Trophoblast cell (in vitro differentiated cells and primary cell): ENCODE data around the gene FCGR3A.
A peak's percentile ranks its signal among the peaks of the same experiment; 100 is the strongest.

Experiments
- DNase-seq, 2 donors: peaks; one replicate each; pipeline ENCODE4 v3.0.0-alpha.2; 2016
- H2AFZ ChIP-seq: 2 replicates; pipeline ENCODE4 v1.6.1; 2013; ENCODE audit warnings: low read length, moderate library complexity, mild to moderate bottlenecking; ENCODE audit not compliant: insufficient read depth, poor library complexity
- H2AK5ac ChIP-seq: 2 replicates; pipeline ENCODE4 v1.6.1; 2013; ENCODE audit warnings: mild to moderate bottlenecking, low read length
- H2BK120ac ChIP-seq: 2 replicates; pipeline ENCODE4 v1.6.1; 2013; ENCODE audit warnings: low read length, mild to moderate bottlenecking, moderate library complexity; ENCODE audit not compliant: insufficient read depth, poor library complexity
- H2BK12ac ChIP-seq: 2 replicates; pipeline ENCODE4 v1.6.1; 2013; ENCODE audit warnings: mild to moderate bottlenecking, low read length, moderate library complexity
- H2BK5ac ChIP-seq: 2 replicates; pipeline ENCODE4 v1.6.1; 2013; ENCODE audit warnings: low read length, low read depth, moderate library complexity, mild to moderate bottlenecking; ENCODE audit not compliant: poor library complexity
- H3K14ac ChIP-seq: 2 replicates; pipeline ENCODE4 v1.6.1; 2013; ENCODE audit warnings: mild to moderate bottlenecking, low read length
- H3K18ac ChIP-seq: 2 replicates; pipeline ENCODE4 v1.6.1; 2013; ENCODE audit warnings: mild to moderate bottlenecking, low read length
- H3K23ac ChIP-seq: 2 replicates; pipeline ENCODE4 v1.6.1; 2013; ENCODE audit warnings: low read length
- H3K27ac ChIP-seq: 2 replicates; pipeline ENCODE4 v1.5.1; 2013; ENCODE audit warnings: low read depth, mild to moderate bottlenecking, inconsistent platforms, low read length, moderate library complexity
- H3K27me3 ChIP-seq: 2 replicates; pipeline ENCODE4 v1.6.1; 2013; ENCODE audit warnings: inconsistent platforms, mild to moderate bottlenecking, low read length, moderate library complexity; ENCODE audit not compliant: insufficient read depth
- H3K36me3 ChIP-seq, 2 experiments: 1 replicate in 1 of 2; 2 replicates in 1 of 2; pipeline ENCODE4 v1.6.1; 2013; ENCODE audit warnings: low read length in 2 of 2, mild to moderate bottlenecking in 2 of 2, moderate library complexity in 1 of 2; ENCODE audit not compliant: insufficient read depth in 2 of 2, control insufficient read depth in 1 of 2
- H3K4ac ChIP-seq: 2 replicates; pipeline ENCODE4 v1.6.1; 2013; ENCODE audit warnings: low read depth, mild to moderate bottlenecking, low read length, moderate library complexity
- H3K4me1 ChIP-seq, 2 experiments: 1 replicate in 1 of 2; 2 replicates in 1 of 2; pipeline ENCODE4 v1.6.1; 2013; ENCODE audit warnings: low read length in 2 of 2, mild to moderate bottlenecking in 2 of 2, moderate library complexity in 1 of 2; ENCODE audit not compliant: insufficient read depth in 2 of 2, control insufficient read depth in 1 of 2
- H3K4me2 ChIP-seq: 2 replicates; pipeline ENCODE4 v1.6.1; 2013; ENCODE audit warnings: inconsistent platforms, mild to moderate bottlenecking, low read length, moderate library complexity
- H3K4me3 ChIP-seq: 2 replicates; pipeline ENCODE4 v1.5.1; 2013; ENCODE audit warnings: mild to moderate bottlenecking, low read depth, low read length, inconsistent platforms
- H3K79me1 ChIP-seq: one replicate; pipeline ENCODE4 v1.6.1; 2013; ENCODE audit warnings: low read length
- H3K79me2 ChIP-seq: 2 replicates; pipeline ENCODE4 v1.6.1; 2013; ENCODE audit warnings: low read length, mild to moderate bottlenecking; ENCODE audit not compliant: control insufficient read depth, insufficient read depth, poor library complexity
- H3K9ac ChIP-seq: 2 replicates; pipeline ENCODE4 v1.6.1; 2013; ENCODE audit warnings: mild to moderate bottlenecking, low read length
- H3K9me3 ChIP-seq: 2 replicates; pipeline ENCODE4 v1.6.1; 2013; ENCODE audit warnings: low read depth, mild to moderate bottlenecking, control low read depth, inconsistent platforms, low read length; ENCODE audit not compliant: insufficient read depth
- H4K12ac ChIP-seq: 2 replicates; pipeline ENCODE4 v1.6.1; 2013; ENCODE audit warnings: low read depth, mild to moderate bottlenecking, low read length, moderate library complexity
- H4K8ac ChIP-seq: 2 replicates; pipeline ENCODE4 v1.6.1; 2013; ENCODE audit warnings: low read depth, mild to moderate bottlenecking, low read length, moderate library complexity
- H4K91ac ChIP-seq: one replicate; pipeline ENCODE4 v1.6.1; 2013; ENCODE audit warnings: low read depth, mild to moderate bottlenecking, low read length, moderate library complexity
- WGBS: extraction: QIAGEN DNeasy Blood & Tissue Kit; methylation state at CpG from one replicate; pipeline ENCODE4 v1.1.7; 2013; ENCODE audit warnings: missing lambda C conversion rate; ENCODE audit not compliant: insufficient read length, insufficient coverage; ENCODE audit errors: extremely low coverage; 5-methylcytosine and 5-hydroxymethylcytosine counted together

FCGR3A gene

DNA sequence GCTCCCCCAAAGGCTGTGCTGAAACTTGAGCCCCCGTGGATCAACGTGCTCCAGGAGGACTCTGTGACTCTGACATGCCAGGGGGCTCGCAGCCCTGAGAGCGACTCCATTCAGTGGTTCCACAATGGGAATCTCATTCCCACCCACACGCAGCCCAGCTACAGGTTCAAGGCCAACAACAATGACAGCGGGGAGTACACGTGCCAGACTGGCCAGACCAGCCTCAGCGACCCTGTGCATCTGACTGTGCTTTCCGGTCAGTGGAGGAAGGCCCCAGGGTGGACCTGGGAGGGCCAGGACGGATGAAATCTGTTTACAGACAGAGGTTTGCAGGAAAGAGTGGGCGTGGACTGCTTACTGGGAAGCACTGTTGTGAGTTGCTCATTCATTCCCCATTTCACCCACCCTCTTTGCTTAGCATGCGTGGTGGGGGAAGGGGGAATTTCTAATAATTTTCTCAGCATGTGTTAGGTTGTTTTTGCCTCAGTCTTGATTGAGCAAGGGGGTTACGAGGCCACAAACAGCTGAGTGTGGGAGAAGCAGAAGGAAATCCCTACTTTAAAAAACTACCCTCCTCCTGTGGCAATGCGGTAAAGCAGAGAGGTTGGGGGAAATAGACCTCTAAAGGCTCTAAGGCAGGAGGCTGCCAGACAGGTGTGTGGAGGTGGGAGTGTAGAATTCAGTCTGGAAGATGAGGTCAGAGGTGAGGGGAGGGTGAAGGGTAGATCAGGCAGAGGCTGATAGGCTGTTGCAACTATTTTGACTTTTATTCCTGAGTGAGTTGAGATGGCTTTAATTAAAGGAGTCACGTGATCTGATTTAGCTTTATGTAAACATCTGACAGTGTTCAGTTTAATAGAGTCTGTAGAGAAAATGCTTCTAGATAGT lies 43.0 kb downstream of the FCGR3A start:
- H3K14ac ChIP-seq = no peak overlapping the region
- no peaks in the 10 kb centered on the region for H3K79me1 ChIP-seq
- no peak overlapping the region for H3K27ac ChIP-seq
- DNase-seq = peak; percentile 13 to 36
- no peak overlapping the region for H3K4ac ChIP-seq
- H3K36me3 ChIP-seq = no peaks in the 10 kb centered on the region
- no peak overlapping the region for H3K4me2 ChIP-seq
- no peak overlapping the region for H3K4me3 ChIP-seq
- no peaks in the 10 kb centered on the region for H3K27me3 ChIP-seq
- H2AK5ac ChIP-seq = no peak overlapping the region
- H3K9ac ChIP-seq = no peak overlapping the region
- H2AFZ ChIP-seq = no peak overlapping the region
- H2BK5ac ChIP-seq = no peak overlapping the region
- H3K18ac ChIP-seq = no peak overlapping the region
- H3K9me3 ChIP-seq = no peaks in the 10 kb centered on the region
- H3K4me1 ChIP-seq = peaks cover 0 to 5% of the 10 kb centered on the region in 2 experiments
- no peak overlapping the region for H3K23ac ChIP-seq
- H3K79me2 ChIP-seq = no peaks in the 10 kb centered on the region
- no peak overlapping the region for H2BK12ac ChIP-seq
- WGBS = no CpG with 5 or more reads among the region's 15 CpGs
- H4K12ac ChIP-seq = no peak overlapping the region
- H4K91ac ChIP-seq = no peak overlapping the region
- no peak overlapping the region for H2BK120ac ChIP-seq
- no peak overlapping the region for H4K8ac ChIP-seq

DNA sequence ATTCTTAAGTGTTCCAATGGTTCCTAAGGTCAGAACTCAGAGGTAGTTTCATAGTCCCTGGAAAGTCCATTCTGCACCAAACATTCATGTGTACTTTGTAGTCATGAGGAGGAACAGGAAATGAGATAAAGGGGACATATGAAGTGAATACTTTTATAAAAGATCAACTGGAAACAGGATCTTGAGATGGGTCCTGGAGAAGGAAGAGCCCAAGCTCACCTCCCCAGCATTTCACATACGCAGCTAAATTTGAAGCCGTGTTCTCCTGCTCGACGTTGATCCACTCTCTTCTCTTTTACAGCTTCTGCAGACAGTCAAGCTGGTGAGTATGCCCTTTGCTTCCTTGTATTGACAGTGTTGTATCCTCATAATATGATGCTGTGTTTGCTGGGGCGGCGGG lies 43.9 kb downstream of the FCGR3A start:
- Histone ChIP-seq H4K12ac (no peak overlapping the region), H4K91ac (no peak overlapping the region), H3K79me2 (no peaks in the 10 kb centered on the region), H3K4me1 (peaks cover 0 to 5% of the 10 kb centered on the region in 2 experiments), H3K4me2 (no peak overlapping the region), H3K36me3 (no peaks in the 10 kb centered on the region), H2AFZ (no peak overlapping the region), H2BK120ac (no peak overlapping the region), H3K79me1 (no peaks in the 10 kb centered on the region), H3K4me3 (no peak overlapping the region), H2BK12ac (no peak overlapping the region), H3K18ac (no peak overlapping the region), H3K14ac (no peak overlapping the region), H3K27me3 (no peaks in the 10 kb centered on the region), H3K9me3 (no peaks in the 10 kb centered on the region), H3K23ac (no peak overlapping the region), H3K27ac (no peak overlapping the region), H3K4ac (no peak overlapping the region), H2BK5ac (no peak overlapping the region), H3K9ac (no peak overlapping the region), H4K8ac (no peak overlapping the region), H2AK5ac (no peak overlapping the region)
- no CpG with 5 or more reads among the region's 6 CpGs for WGBS
- DNase-seq = peak in 1 of 2 donors; percentile 6

DNA sequence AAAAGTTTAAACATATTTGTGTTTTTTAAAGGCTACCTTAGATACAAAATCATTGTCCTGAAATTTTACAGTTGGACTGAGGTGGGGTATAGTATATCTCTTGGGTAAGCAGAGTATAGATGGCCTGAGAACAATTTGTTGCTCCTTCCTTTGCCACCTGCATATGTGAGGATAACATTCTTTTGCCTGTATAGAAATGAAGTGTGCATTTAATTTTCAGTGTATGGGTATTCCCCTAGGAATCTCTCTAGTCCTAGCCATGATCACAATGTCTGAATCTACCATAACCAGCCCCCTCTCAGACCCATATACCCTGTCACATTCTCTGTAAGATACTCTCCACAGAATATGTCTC lies 46.2 kb downstream of the FCGR3A start:
- no peak overlapping the region for H4K91ac ChIP-seq
- H2BK120ac ChIP-seq = no peak overlapping the region
- H3K36me3 ChIP-seq = no peaks in the 10 kb centered on the region
- no peak overlapping the region for H3K4me2 ChIP-seq
- H3K79me2 ChIP-seq = no peaks in the 10 kb centered on the region
- no peaks in the 10 kb centered on the region for H3K79me1 ChIP-seq
- H2AK5ac ChIP-seq = no peak overlapping the region
- no peak overlapping the region for H2AFZ ChIP-seq
- H2BK12ac ChIP-seq = no peak overlapping the region
- no peak overlapping the region for H3K18ac ChIP-seq
- no peak for DNase-seq
- H3K27ac ChIP-seq = no peak overlapping the region
- no peak overlapping the region for H3K14ac ChIP-seq
- H3K4me3 ChIP-seq = no peak overlapping the region
- H3K4ac ChIP-seq = no peak overlapping the region
- H3K4me1 ChIP-seq = peaks cover 0 to 5% of the 10 kb centered on the region in 2 experiments
- no peak overlapping the region for H2BK5ac ChIP-seq
- H3K9ac ChIP-seq = no peak overlapping the region
- no peak overlapping the region for H4K8ac ChIP-seq
- H4K12ac ChIP-seq = no peak overlapping the region
- H3K23ac ChIP-seq = no peak overlapping the region
- no peaks in the 10 kb centered on the region for H3K9me3 ChIP-seq
- no peaks in the 10 kb centered on the region for H3K27me3 ChIP-seq

DNA sequence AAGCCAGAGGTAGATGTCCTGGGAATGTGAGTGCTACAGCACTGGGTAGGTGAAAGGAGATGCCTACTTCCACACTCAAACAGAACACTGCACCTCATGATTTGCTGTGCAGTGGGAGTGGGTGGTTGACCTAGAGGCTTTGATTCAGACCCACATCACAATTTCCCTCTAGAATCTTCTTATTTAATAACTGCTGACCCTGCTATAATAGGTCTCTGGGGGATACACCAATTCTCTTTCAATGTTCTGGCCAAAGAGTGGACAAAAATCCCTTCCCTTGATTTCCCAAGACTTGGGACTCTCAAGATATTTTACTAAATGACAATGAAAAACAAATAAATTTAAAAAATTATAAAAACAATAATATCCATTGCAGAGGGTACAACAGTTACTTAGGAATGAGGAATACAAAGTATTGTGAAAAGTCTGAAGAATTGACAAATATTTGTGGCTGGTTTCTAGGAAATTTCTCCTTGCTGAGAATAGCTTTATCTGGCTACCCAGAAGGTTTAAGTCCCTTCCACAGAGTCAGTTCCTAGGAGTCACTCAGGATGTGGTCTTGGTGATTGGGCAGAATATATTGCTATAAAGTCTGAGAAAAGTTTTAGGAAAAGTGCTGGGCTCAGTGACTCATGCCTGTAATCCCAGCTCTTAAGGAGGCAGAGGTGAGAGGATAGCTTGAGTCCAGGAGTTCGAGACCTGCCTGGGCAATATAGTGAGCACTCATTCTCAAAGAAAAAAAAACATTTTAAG lies 46.8 kb downstream of the FCGR3A start:
- no CpG with 5 or more reads among the region's 1 CpG for WGBS

More for the DNA sequence above, 46.8 kb downstream of the FCGR3A start:
- no peak overlapping the region for H3K4me2 ChIP-seq
- H2AFZ ChIP-seq = no peak overlapping the region
- H2BK12ac ChIP-seq = no peak overlapping the region
- no peaks in the 10 kb centered on the region for H3K79me1 ChIP-seq
- H3K36me3 ChIP-seq = no peaks in the 10 kb centered on the region
- H4K91ac ChIP-seq = no peak overlapping the region
- no peak overlapping the region for H3K4ac ChIP-seq
- H3K27me3 ChIP-seq = no peaks in the 10 kb centered on the region
- no peak overlapping the region for H2AK5ac ChIP-seq
- H3K9ac ChIP-seq = no peak overlapping the region
- peaks cover 0 to 5% of the 10 kb centered on the region in 2 experiments for H3K4me1 ChIP-seq
- H3K4me3 ChIP-seq = no peak overlapping the region
- no peak overlapping the region for H3K14ac ChIP-seq
- H2BK120ac ChIP-seq = no peak overlapping the region
- no peaks in the 10 kb centered on the region for H3K9me3 ChIP-seq
- no peaks in the 10 kb centered on the region for H3K79me2 ChIP-seq
- H4K12ac ChIP-seq = no peak overlapping the region
- no peak overlapping the region for H3K23ac ChIP-seq
- H3K18ac ChIP-seq = no peak overlapping the region
- H3K27ac ChIP-seq = no peak overlapping the region
- H2BK5ac ChIP-seq = no peak overlapping the region
- DNase-seq = no peak
- H4K8ac ChIP-seq = no peak overlapping the region
